Superior temporal gyrus (tissue), 1 donor: ENCODE results near the gene ASPG.
A peak's percentile ranks its signal among the peaks of the same experiment; 100 is the strongest.

Experiments used
- DNase-seq: peaks from one replicate; pipeline ENCODE4 v3.0.0-alpha.2; 2016; ENCODE audit errors: extremely low spot score

ASPG gene

DNA sequence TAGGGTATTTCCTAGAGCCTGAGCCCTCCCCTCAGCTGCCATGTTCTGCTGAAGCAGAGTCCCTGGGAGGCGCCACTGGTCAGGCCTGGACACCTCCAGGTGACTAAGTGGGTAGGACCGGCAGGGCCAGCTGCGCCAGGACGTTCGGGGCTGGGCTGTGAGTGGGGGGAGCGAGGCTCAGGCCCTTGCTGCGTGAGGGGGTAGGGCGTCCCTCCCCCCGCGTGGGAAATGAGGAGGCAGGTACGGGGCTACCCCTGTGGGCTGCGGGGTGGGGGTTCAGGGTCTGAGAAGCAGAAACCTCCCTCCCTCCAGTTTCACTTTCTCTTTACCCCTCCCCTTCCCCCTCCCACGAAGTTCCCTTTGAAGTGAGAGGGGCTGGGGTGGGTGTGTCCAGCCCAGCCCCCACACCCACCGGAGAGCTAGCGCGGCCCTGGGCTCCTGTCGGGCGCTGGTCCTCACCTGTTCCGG is 30.8 kb downstream of the ASPG start:
- no peak for DNase-seq

DNA sequence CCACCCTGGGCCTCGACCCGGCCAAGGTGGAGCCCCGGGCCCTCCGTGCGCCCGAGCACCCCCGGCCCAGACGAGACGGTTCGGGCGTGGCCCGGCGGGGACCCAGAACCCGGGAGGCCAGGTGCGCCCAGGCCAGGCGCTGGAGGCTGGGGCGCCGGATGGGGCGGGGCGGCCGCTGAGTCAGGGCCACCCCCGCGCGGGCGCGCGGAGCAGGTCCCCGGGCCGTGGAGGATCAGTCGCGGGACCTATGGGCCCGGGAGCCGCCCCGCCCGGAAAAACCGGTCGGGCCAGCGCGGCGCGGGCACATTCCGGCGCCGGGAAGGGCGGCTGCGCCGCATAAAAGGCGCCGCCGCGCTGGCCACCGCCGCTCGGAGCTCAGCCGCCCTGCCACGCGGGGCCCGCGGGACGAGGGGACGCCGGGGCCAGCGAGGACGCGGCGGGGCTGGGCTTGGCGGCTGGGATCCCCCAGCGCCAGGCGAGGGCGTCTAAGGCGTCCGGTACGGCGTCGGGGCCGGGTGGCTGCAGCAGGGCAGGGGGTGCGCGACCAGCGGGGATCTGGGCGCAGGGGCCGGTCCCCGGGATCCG is 31.3 kb downstream of the ASPG start:
- DNase-seq: no peak

DNA sequence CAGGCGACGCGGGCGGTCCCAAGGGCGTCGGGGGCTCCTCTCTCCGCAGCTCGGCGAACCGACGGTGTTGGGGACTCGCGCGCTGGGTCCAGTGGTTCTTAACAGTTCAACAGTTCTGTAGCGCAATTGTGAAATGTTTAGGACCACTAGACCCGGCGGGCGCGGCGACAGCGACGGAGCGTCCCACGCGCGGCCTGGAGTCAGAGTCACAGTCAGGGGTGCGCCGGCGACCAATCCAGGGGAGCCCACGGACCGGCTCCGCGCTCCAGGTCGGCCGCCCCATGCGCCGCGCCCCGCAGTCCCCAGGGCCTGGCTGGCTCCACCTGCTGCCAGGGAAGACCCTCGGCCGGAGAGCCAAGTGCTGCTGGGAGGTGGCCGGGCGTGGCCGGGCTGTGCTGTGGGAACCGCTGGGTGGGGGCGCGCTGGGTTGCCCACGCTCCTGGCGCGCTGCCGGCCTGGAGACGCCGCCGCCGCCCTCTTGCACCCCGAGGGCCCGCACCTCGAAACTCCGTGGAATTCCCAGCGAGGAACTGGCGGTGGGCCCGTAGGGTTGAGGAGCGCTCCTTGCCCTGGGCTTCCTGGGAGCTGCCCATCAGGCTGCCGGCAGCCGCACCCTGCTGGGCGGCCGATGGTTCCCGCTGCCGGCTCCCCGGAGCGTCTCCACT is 32.0 kb downstream of the ASPG start:
- DNase-seq: no peak

DNA sequence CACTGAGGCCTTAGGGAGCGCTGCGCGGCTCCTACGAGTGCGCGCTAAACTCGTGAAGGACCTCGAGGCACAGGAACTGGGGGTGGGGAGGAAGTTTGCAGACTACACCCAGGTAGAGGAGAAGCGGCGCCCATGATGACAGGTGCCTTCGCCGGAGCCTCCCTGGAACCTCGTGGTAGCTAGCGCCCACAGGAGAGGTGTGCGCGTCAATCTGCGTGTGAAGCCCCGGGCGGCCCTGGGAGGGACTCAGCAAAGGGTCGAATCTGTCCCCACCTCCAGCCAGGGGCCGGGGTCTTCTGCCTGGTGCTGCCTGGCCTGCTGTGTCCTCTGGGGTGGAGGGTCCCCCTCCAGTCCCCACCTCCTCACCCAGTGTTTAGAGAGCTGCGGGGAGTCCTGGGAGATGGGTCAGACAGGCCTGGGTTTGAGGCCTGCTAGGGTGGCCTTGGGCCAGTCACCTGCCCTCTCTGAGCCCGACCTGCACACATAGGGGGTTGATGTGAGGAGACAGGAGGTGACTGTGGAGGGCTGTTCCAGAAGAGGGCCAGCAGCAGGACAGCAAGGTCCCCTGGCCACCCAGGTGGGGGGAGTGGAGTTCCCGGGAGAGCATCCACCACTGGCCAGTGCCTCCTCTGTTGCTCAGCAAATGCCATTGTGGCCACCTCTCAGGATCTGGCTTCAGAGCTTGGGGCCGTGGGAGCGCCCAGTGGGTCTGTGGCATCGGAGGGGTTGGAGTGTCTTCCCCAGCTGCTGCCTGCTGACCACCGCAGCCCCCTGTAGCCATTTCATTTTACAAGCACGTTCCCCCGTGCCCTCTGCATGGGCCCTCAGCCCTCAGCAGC is 32.7 kb downstream of the ASPG start:
- no peak for DNase-seq

DNA sequence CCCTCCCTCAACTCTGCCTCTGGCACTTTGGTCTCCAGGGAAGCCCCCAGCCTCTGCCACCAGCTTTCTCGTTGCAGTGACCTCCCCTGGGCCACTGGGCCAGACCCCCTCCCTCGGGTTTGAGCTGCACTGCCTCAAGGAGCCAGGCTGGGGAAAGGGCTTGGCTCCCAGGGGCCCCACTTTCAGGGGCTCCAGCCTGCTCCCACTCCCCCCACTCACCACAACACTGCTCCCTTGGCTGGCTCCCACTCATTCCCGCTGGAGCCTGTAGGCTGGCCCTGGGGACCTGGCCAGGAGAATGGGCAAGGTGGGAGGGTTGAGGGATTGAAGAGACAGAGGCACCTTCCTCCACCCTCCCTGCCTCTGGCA is 33.6 kb downstream of the ASPG start:
- no peak for DNase-seq

DNA sequence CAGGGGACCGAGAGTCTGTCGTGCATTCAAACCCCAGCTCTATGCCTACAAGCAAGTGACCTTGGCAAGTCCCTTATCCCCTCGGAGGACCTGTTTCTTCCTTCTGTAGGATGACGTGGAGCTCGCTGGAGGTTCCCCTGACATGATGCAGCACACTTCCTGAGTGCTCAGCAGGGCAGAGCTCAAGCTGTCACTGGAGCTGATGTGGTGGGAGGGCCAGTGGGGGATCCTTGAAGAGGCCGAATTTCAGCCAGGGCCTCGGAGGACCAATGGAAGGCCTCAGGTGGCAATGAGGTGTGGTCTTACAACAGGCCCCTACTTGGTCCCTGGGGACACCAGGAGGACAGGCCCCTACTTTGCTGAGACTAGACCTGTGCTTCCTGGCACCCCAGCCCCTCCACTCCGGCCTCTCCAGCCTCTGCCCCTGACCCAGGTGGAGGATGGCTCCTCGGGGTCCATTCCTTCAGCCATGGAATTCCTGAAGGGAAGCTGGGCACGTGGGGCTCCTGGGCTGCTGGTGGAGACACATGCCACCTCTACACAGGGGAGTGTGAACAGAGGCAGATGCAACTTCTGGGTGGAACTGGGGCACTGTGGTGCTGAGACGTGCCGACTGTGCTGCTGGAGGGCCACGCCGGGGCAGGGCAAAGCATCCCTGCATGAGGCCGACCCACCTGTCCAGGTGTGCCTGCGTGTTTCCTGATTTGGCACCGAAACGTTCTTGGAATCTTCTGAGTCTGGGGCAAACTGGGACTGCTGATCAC is 34.2 kb downstream of the ASPG start:
- DNase-seq: no peak

DNA sequence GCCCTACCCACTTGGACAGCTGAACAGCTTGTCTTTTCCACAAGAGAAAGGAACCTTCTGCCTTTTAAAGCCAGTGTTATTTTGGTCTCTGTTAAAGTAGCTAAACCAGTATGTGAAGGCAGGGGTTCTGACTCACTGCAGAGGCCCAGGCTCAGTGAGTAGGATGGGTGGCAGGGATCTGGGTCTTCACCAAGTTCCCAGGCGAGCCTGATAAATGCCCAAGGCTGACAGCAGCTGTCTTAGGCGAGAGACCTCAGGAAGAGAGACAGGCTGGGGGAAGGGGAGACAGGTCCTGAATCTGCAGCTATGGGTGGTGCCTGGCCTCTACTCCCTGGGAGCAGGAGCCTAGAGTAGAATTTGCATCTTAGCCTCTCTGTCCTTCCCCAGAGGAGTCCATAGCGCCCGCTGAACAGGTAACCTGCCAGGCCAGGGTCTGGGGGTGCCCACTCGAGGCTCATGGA is 34.8 kb downstream of the ASPG start:
- peak; percentile 17 for DNase-seq

DNA sequence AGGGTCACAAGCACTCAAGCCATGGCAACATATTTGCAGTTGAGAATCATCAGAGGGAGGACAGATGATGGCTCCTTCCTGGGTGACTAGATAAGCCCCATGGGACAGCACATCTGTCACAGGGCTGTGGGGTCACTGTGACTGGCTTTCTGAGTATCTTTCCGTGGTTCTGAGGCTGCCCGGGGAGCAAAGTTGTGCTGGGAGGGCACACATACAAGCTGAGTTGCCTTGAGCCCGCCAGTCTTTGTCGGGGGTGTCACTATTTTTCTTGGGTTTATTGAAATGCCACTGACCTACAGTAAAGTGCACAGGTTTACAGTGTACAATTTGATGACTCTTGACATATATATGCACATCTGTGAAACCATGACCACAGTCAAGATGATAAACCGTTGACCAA is 35.6 kb downstream of the ASPG start:
- DNase-seq: no peak

DNA sequence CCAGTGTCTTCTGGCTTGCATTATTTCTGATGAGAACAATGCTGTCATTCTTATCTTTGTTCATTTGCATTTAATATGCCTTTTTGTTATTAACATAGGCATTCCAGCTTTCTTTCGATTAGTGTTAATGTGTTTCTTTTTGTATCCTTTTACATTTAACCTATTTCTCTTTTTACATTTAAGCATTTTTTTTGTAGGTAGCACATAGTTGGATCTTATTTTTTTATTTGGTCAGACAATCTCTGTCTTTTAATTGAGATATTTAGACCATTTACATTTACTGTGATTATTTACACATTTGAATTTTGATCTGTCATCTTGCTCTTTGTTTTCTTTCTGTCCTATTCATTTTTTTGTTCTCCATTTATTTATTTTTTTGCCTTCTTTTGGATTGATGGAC is 38.4 kb downstream of the ASPG start:
- DNase-seq: no peak

DNA sequence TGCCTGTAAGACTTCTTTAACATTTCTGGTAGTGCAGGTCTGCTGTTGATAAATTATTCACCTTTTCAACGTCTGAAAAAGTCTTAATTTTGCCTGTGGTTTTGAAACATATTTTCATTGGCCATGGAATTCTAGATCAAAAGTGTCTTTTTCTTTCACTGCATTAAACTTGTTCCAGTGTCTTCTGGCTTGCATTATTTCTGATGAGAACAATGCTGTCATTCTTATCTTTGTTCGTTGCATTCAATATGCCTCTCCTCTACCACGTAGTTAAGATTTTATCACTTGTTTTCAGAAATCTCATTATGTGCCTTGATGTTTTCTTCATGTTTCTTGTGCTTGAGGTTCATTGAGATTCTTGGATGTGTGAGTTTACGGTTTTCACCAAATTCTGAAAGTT is 39.5 kb downstream of the ASPG start:
- no peak for DNase-seq

DNA sequence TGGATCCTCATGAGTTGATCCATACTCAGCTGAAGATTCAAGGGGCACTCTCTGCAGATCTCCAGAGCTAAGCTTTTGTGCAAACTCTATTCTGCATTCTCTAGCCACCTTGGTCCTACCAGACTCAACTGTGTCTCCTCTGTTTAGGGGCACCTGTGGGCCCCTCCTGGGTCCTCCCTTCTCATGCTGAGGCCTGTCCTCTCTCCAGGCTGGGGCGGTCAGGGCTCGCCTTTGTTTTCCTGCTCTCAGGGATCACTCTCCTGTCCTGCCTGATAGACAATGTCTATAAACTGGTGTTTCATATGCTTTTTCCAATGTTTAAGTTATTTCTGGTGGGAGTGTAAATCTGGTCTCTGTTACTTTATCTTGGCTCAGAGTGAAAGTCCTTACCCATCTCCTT is 41.3 kb downstream of the ASPG start:
- DNase-seq: no peak

DNA sequence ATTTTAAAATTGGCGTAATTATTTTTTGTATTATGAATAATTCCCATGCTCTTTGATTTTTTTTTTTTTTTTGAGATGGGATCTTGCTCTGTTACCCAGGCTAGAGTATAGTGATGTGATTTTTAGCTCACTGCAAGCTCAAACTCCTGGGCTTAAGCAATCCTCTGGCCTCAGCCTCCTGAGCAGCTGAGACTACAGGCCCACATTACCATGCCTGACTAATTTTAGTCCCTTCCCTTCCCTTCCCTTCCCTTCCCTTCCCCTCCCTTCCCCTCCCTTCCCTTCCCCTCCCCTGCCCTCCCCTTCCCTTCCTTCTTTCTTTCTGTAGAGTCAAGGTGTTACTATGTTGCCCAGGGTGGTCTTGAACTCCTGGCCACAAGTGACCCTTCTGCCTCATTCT is 43.5 kb downstream of the ASPG start:
- no peak for DNase-seq

DNA sequence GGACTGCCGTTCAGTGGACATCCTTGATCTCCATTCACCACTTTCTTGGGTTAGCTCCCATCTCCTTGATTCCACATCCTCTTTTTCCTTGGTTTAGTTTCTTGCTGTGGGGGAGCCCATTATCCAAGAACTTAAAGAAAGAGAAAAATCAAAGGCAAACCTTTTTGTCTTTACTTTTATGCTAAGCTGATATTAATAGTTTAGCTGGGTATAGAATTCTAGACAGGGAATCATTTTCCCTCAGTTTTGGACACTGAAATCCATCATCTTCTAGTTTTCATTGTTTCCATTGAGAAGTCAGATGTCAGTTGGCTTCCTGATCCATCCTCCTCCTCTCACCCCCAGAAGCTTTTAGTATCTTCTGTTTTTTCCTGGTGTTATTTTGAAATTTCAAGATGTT is 44.1 kb downstream of the ASPG start:
- DNase-seq: no peak

DNA sequence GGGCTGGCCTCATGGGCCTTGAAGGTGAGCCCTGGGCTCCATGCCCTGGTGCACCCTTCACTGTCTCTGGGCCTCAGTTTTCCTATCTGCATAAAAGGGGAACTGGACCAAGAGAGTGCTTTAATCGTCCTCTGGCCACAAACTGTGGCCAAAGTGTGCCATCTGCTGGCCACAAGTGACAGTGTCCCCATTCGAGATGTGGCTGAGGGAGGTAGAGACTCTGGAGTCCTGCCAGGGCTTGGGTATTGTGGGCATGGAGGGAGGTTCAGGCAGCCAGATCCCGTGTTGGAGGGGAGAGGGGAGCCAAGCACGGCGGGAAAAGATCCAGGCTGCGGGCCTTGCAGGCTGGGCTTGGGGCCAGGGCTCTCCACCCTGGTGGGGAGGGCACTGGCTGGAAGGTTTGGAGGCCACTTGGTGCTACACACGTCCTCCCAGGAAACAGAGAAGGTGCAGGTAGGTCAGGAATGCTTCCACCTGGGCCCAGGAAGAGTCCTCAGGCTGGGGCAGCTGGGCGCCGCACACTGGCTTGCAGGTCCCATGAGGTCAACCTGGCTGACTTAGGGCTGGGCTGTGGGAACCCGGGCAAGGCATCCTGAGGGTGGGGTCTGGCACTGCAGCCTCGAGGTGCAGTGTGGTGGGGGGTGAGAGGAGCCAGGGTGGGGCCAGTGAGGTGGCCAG is 45.6 kb downstream of the ASPG start:
- peak; percentile 56 for DNase-seq

DNA sequence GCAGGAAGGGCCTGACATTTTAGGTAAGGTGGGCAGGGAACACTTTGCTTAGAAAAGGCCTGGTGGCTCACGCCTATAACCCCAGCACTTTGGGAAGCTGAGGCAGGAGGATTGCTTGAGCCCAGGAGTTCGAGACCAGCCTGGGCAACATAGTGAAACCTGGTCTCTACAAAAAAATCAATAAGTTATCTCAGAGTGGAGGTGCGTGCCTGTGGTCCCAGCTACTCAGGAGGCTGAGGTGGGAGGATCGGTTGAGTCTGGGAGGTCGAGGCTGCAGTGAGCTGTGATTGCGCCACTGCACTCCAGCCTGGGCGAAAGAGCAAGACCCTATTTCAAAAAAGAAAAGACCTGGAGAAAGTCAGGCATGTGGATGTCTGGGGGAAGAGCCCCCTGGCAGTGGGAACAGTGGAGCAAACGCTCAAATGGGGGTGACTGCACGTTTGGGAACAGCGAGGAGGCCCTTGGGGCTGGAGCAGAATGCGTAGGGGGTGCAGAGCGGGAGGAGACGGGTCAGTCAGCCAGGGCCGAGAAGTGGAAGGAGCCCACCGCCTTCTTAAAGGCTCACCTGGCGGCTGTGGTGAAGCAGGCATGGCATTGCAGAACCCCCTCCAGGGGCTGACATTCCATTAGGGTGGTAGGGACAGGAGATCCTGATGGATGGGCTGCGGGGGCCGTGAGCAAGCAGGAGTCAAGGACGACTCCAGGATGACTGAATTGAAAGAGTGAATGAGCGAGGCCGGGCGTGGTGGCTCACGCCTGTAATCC is 46.6 kb downstream of the ASPG start:
- no peak for DNase-seq

DNA sequence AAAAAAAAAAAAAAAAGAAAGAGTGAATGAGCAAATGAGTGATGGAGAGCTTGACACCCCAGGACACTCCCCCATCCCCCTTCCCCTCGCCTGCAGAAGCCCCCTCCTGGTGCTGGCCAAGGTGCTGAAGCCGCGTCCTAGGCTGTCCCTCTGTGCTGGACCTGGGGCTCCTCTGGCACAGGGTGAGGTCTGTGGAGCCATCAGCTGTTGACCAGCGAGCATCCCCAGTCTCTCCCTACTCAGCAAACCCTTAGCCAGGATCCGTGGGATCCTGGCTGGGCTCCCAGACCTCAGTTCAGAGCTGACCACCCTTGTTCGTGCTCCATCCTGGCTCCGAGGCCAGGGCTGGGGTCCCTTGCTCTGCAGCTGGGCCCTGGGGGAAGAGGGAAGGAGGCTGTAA is 47.5 kb downstream of the ASPG start:
- no peak for DNase-seq

DNA sequence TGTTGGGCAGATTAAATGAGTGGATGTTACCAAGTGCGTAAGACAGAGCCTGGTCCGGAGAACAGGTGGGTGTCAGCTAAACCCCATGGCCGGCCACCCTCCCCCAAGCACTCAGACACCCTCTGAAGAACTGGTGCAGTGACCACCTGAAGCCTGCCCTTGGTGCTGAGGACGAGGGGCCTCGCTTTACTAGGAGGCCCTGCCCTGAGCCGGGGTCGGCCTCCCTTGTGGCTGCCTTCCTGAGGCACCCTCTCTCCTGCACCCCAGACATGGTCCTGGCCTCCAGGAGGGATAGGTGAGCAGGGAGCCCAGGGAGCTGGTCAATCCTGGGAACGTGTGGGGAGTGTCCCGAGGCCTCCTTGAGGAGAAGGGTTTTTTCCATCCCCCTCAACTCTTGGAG is 48.0 kb downstream of the ASPG start:
- DNase-seq: no peak

DNA sequence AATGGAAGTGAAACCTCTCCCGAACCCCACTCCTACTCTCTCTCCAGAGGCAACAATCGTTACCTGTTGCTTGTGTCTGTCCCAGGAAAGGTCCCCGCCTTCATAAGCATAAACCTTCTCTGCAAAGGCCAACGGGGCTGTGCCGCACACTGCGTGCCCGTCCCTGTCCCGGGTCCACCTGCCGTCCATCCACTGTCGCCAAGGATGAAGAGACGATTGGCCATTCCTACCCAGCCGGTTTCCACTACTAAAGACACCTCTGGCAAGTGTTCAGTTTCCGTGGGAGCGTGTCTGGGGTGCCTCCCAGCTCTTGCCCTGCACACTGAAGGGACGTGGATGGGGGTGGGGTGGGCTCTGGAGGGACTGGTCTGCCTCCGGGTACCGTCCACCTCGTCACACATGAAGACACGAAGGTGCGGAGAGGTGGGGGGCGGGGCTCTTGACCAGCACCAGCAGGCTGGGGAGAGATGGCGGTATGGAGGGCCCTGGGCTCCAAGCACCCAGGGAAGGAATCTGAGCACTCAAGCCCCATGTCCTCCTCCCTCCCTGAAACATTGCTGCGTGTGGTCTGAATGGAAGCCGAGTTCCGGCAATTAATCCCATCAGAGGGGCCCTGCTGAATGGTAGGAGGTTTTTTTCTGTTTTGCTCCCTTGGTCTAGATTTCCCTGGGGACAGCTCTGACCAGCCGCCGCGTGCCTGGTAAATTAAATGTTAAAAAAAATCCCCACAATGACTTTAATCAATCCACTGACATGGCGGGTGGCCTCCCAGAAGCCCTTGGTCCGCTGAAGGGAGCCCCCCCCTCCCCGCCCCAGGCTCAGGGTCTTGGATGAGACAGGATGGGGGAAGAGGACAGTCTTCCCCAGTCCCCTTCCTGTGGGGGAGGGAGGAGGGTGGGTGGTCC is 48.8 kb downstream of the ASPG start:
- DNase-seq: no peak

DNA sequence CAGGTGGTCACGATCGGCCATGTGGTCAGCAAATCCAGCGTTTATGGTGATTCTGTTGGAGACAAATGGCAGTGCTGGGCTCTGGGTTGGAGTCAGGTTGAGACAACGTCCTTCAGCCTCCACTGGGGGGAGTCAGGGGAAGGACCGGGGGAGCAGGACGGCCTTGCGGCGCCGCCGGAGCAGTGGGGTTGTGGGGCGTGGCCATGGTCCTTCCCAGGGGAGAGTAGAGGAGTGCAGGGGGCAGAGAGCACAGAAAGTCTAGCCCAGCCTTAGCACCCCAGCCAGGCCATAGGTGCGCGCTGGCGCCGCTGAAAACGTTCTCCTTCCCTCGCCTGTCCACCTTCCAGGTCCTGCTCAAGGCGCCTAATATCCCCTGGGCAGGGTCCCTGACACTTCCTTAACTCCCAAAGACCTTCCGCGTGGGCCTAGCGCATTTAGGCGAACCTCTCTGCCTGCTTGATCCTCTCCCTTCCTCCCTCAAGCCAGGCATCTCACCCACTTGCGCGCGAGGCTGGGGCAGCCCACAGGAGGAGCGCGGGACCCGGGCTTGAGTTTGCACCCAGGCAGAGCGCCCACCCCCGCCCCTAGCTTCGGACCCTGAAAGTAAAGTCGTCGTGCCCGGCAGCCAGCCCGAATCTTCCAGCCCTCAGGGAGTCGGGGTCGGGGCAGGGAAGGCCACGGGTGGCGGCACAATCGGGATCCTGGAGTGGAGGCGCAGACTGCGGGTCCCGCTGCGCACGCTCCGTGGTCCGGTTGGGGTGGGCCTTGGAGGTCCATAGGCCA is 49.8 kb downstream of the ASPG start:
- DNase-seq: no peak
